SK-N-SH (cell line): ENCODE measurements around the gene EXOC8. TPM values are rescaled to one million over a fixed set of nuclear protein-coding genes. Genes with fewer than 3 reads are reported as not detected.

ENCODE experiments used
- CTCF ChIA-PET: fragments of 300-600, 350-600 bp; formaldehyde crosslinking; extraction: SDS; loops from one replicate; lab custom pipeline; 2021; lab: Yijun Ruan, JAX
- POLR2A ChIA-PET: fragments of 350-600 bp; sonication (Branson Sonifier 250); formaldehyde crosslinking; extraction: SDS; loops from one replicate; lab custom pipeline; 2020; ENCODE audit warnings: antibody characterized with exemption, inconsistent platforms; lab: Yijun Ruan, JAX
- DNase-seq: peaks from one replicate; pipeline ENCODE4 v3.0.0; 2012
- H2AFZ ChIP-seq: fragments of 200-600 bp; sonication (generic); 2 replicates; pipeline ENCODE4 v1.8.1; 2016; ENCODE audit warnings: antibody characterized with exemption, mild to moderate bottlenecking, low read depth
- H3F3A ChIP-seq: fragments of 200-600 bp; sonication (generic); replicated peaks from 2 replicates; pipeline ENCODE3; 2016; ENCODE audit warnings: antibody characterized with exemption, mild to moderate bottlenecking; ENCODE audit not compliant: insufficient read depth
- H3K27ac ChIP-seq, 2 experiments: fragments of 200-500 bp in 1 of 2; fragments of 200-600 bp in 1 of 2; sonication (Bioruptor generic) in 1 of 2; sonication (generic), shearing (Covaris generic) in 1 of 2; 2 replicates each; pipeline versions ENCODE4 v1.5.1 to v1.6.1; 2014 to 2016; ENCODE audit warnings: low read depth in 2 of 2, inconsistent platforms in 1 of 2, low read length in 1 of 2, mild to moderate bottlenecking in 1 of 2, mixed read lengths in 1 of 2
- H3K27me3 ChIP-seq: fragments of 200-600 bp; sonication (generic), shearing (Covaris generic); 2 replicates; pipeline ENCODE4 v1.6.1; 2016; ENCODE audit warnings: mixed run types; ENCODE audit not compliant: insufficient read depth
- H3K36me3 ChIP-seq, 2 experiments: fragments of 200-500 bp in 1 of 2; fragments of 200-600 bp in 1 of 2; sonication (Bioruptor generic) in 1 of 2; sonication (generic) in 1 of 2; replicated peaks in 1 of 2; 2 replicates each; pipeline versions ENCODE3 to v1.5.1; 2014 to 2016; ENCODE audit warnings: low read length in 1 of 2, mild to moderate bottlenecking in 1 of 2; ENCODE audit not compliant: insufficient read depth in 2 of 2, control insufficient read depth in 1 of 2
- H3K4me1 ChIP-seq, 2 experiments: fragments of 200-500 bp in 1 of 2; fragments of 200-600 bp in 1 of 2; sonication (Bioruptor generic) in 1 of 2; sonication (generic), shearing (Covaris generic) in 1 of 2; 2 replicates each; pipeline versions ENCODE4 v1.5.1 to v1.6.1; 2014 to 2016; ENCODE audit warnings: low read depth in 1 of 2, low read length in 1 of 2, mixed run types in 1 of 2; ENCODE audit not compliant: insufficient read depth in 2 of 2, control insufficient read depth in 1 of 2
- H3K4me2 ChIP-seq: fragments of 200-600 bp; sonication (generic), shearing (Covaris generic); 2 replicates; pipeline ENCODE4 v1.6.1; 2017; ENCODE audit warnings: mixed run types
- H3K4me3 ChIP-seq, 2 experiments: fragments of 200-500 bp in 1 of 2; fragments of 200-600 bp in 1 of 2; sonication (Bioruptor generic) in 1 of 2; sonication (generic), shearing (Covaris generic) in 1 of 2; 2 replicates each; pipeline versions ENCODE4 v1.5.1 to v1.8.1; 2014 to 2016; ENCODE audit warnings: low read depth in 2 of 2, inconsistent platforms in 1 of 2, low read length in 1 of 2, mild to moderate bottlenecking in 1 of 2, mixed read lengths in 1 of 2, moderate library complexity in 1 of 2
- H3K79me2 ChIP-seq: fragments of 200-600 bp; sonication (generic); 2 replicates; pipeline ENCODE4 v1.8.1; 2017; ENCODE audit warnings: mild to moderate bottlenecking; ENCODE audit not compliant: insufficient read depth
- H3K9ac ChIP-seq: fragments of 200-600 bp; sonication (generic); 2 replicates; pipeline ENCODE4 v1.6.1; 2017; ENCODE audit warnings: mixed run types
- H3K9me2 ChIP-seq: fragments of 200-600 bp; sonication (generic); 2 replicates; pipeline ENCODE4 v1.6.1; 2017; ENCODE audit warnings: mixed run types
- H3K9me3 ChIP-seq: fragments of 200-600 bp; sonication (generic); 2 replicates; pipeline ENCODE4 v1.6.1; 2017; ENCODE audit warnings: mixed run types, mild to moderate bottlenecking, moderate library complexity
- H4K20me1 ChIP-seq: fragments of 200-600 bp; sonication (generic); 2 replicates; pipeline ENCODE4 v1.6.1; 2017; ENCODE audit warnings: mild to moderate bottlenecking, mixed run types; ENCODE audit not compliant: insufficient read depth
- FOSL2 ChIP-seq: IDR thresholded peaks from 2 replicates; pipeline ENCODE4 v1.4.0; 2012; ENCODE audit warnings: low read depth, mild to moderate bottlenecking, moderate library complexity, borderline replicate concordance
- GATA2 ChIP-seq: sonication (generic); formaldehyde crosslinking; IDR thresholded peaks from 2 replicates; pipeline ENCODE4 v1.5.0; 2020; ENCODE audit warnings: mild to moderate bottlenecking, missing genetic modification reagents
- MAX ChIP-seq: IDR thresholded peaks from 2 replicates; pipeline ENCODE4 v1.4.0; 2012; ENCODE audit warnings: low read depth
- NRF1 ChIP-seq: IDR thresholded peaks from 2 replicates; pipeline ENCODE4 v1.6.1; 2012; ENCODE audit warnings: low read depth, mild to moderate bottlenecking, low read length
- REST ChIP-seq: IDR thresholded peaks from 2 replicates; pipeline ENCODE4 v1.6.1; 2012; ENCODE audit warnings: mild to moderate bottlenecking, low read depth, low read length, moderate library complexity
- USF1 ChIP-seq: IDR thresholded peaks from 2 replicates; pipeline ENCODE4 v1.4.0; 2012; ENCODE audit warnings: low read depth, borderline replicate concordance
- ZBTB33 ChIP-seq: IDR thresholded peaks from 2 replicates; pipeline ENCODE4 v1.4.0; 2012; ENCODE audit warnings: low read depth, borderline replicate concordance
- WGBS: methylation state at CpG from one replicate; pipeline ENCODE4 v1.1.6; 2017; ENCODE audit warnings: low lambda C conversion rate; 5-methylcytosine and 5-hydroxymethylcytosine counted together
- polyA plus RNA-seq, 3 experiments: library from polyadenylated mRNA; depleted of rRNA; stranded (reverse); fragments of >200 nt; gene quantifications; 2 replicates each; pipeline ENCODE4 v1.2.3, GENCODE V29; 2012

Gene EXOC8
- polyA plus RNA-seq, 1 of the 3 experiments (the other 2 are of a cell fraction), result 2.1 TPM

- no peaks in the 10 kb centered on the region for H3K9me3 ChIP-seq
These were observed 1.7 kb downstream of the EXOC8 start for GRCh38 chr1:231335663-231336602.

More at GRCh38 chr1:231335663-231336602, 1.7 kb downstream of the EXOC8 start:
- Histone ChIP-seq H3K9ac (peak overlapping the region; percentile 88), H3K9me2 (no peaks in the 10 kb centered on the region), H3K79me2 (peaks cover 88% of the 10 kb centered on the region), H3K4me1 (peaks cover 13 to 44% of the 10 kb centered on the region in 2 experiments; a peak in 3 of 4 replicates), H3K4me2 (peak overlapping the region; percentile 98), H3K4me3 (peak overlapping the region; percentile 87 to 98), H3K36me3 (peaks cover 29 to 38% of the 10 kb centered on the region in 2 experiments), H3K27ac (no peak overlapping the region; a peak in 1 of 4 replicates), H4K20me1 (peaks cover 42% of the 10 kb centered on the region), H2AFZ (no peak overlapping the region), H3F3A (peaks cover 7% of the 10 kb centered on the region), H3K27me3 (no peaks in the 10 kb centered on the region)
- no peak for DNase-seq
- WGBS, result 68% methylated on average over 21 of the region's 21 CpGs
- TF ChIP-seq GATA2 (CRISPR knock-in tag), result no peak
- no peak for TF ChIP-seq NRF1
- no peak for TF ChIP-seq USF1
- no peak for TF ChIP-seq FOSL2
- no peak for TF ChIP-seq MAX
- TF ChIP-seq REST, result no peak
- no peak for TF ChIP-seq ZBTB33
- CTCF ChIA-PET, result interaction anchor here (1.2 kb wide), 1 partner anchor 267 kb away, joined by 3 read pairs; no protein-coding TSS in a partner anchor
- POLR2A ChIA-PET, result no interaction called here
